Measurements from ENCODE around the gene PLAAT2.

GRCh38 chr11:63506876-63507275 is 56.3 kb downstream of the PLAAT2 start:
- TF ChIP-seq EP300 (IDR thresholded peaks at IDR 0.05): no peak
- TF ChIP-seq, protein P1, sequence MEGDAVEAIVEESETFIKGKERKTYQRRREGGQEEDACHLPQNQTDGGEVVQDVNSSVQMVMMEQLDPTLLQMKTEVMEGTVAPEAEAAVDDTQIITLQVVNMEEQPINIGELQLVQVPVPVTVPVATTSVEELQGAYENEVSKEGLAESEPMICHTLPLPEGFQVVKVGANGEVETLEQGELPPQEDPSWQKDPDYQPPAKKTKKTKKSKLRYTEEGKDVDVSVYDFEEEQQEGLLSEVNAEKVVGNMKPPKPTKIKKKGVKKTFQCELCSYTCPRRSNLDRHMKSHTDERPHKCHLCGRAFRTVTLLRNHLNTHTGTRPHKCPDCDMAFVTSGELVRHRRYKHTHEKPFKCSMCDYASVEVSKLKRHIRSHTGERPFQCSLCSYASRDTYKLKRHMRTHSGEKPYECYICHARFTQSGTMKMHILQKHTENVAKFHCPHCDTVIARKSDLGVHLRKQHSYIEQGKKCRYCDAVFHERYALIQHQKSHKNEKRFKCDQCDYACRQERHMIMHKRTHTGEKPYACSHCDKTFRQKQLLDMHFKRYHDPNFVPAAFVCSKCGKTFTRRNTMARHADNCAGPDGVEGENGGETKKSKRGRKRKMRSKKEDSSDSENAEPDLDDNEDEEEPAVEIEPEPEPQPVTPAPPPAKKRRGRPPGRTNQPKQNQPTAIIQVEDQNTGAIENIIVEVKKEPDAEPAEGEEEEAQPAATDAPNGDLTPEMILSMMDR (IDR thresholded peaks at IDR 0.05): no peak

Data from upper lobe of left lung (tissue), 4 donors.